Measurements from ENCODE around the gene ABLIM1. TPM values are rescaled to one million over a fixed set of nuclear protein-coding genes. Genes with fewer than 3 reads are reported as not detected.

The ABLIM1 gene
- total RNA-seq, 1 donor from 2014 or later: 39.8 TPM

DNA sequence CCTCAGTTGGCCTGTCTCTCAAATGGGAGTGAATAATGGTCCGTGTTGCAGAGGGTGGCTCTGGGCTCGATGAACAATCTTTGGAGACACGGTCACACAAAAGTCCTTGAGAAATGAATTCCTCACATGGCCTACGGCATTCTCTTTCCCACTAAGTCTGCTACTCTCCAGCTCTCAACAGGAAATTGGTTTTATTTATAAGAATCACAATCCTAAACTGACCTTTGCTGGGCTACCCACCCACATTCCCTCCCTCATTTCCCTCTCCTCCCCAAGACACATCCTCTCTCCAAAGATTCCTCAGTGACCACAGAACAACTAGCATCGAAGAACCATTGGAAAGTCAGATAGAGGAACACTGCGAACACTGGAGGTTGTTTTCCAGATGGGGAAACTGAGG, 258.5 kb downstream of the ABLIM1 start:
- Mint-ChIP-seq H3K9me3 (no peaks in the 10 kb centered on the region), H3K27me3 (ENCODE audit: insufficient read depth, low read depth) (peaks cover 16% of the 10 kb centered on the region), H3K4me1 (peaks cover 59% of the 10 kb centered on the region), H3K4me3 (no peak overlapping the region), H3K36me3 (no peaks in the 10 kb centered on the region), H3K27ac (no peak overlapping the region)
- Histone ChIP-seq H3K27me3 (peaks cover 45% of the 10 kb centered on the region), H3K4me3 (no peak overlapping the region), H3F3A (ENCODE audit: low read depth) (peaks cover 7% of the 10 kb centered on the region), H3K27ac (no peak overlapping the region), H3K79me2 (ENCODE audit: low read depth) (no peaks in the 10 kb centered on the region), H3K9me3 (ENCODE audit: low read depth) (no peaks in the 10 kb centered on the region), H2AFZ (replicated peaks) (no peak overlapping the region), H3K4me1 (peaks cover 10% of the 10 kb centered on the region), H4K20me1 (ENCODE audit: low read depth) (no peaks in the 10 kb centered on the region), H3K9ac (no peak overlapping the region), H3K4me2 (no peak overlapping the region), H3K36me3 (no peaks in the 10 kb centered on the region)
- TF ChIP-seq EZH2phosphoT487 (IDR thresholded peaks at IDR 0.05): no peak
- no peak for TF ChIP-seq CTCF (IDR thresholded peaks at IDR 0.05)
- no peak for TF ChIP-seq EZH2 (IDR thresholded peaks at IDR 0.05)
- no peak for DNase-seq (ENCODE audit: low spot score)

GRCh38 chr10:114398587-114399331, 259.3 kb downstream of the ABLIM1 start:
- Histone ChIP-seq H3K36me3 (no peaks in the 10 kb centered on the region), H3K9ac (no peak overlapping the region), H3K4me2 (no peak overlapping the region), H3K27me3 (peaks cover 37% of the 10 kb centered on the region), H4K20me1 (ENCODE audit: low read depth) (no peaks in the 10 kb centered on the region), H2AFZ (replicated peaks) (no peak overlapping the region), H3F3A (ENCODE audit: low read depth) (peaks cover 6% of the 10 kb centered on the region), H3K4me3 (no peak overlapping the region), H3K9me3 (ENCODE audit: low read depth) (no peaks in the 10 kb centered on the region), H3K79me2 (ENCODE audit: low read depth) (no peaks in the 10 kb centered on the region), H3K27ac (no peak overlapping the region), H3K4me1 (peaks cover 17% of the 10 kb centered on the region)
- H3K27me3 Mint-ChIP-seq (ENCODE audit: insufficient read depth, low read depth): peaks cover 14% of the 10 kb centered on the region
- TF ChIP-seq CTCF (IDR thresholded peaks at IDR 0.05) (no peak), EZH2 (IDR thresholded peaks at IDR 0.05) (no peak), EZH2phosphoT487 (IDR thresholded peaks at IDR 0.05) (no peak)
- peaks cover 66% of the 10 kb centered on the region for H3K4me1 Mint-ChIP-seq
- no peak overlapping the region for H3K4me3 Mint-ChIP-seq
- H3K36me3 Mint-ChIP-seq: no peaks in the 10 kb centered on the region
- DNase-seq (ENCODE audit: low spot score): no peak
- peak overlapping the region; percentile 31 for H3K27ac Mint-ChIP-seq
- H3K9me3 Mint-ChIP-seq: no peaks in the 10 kb centered on the region

DNA sequence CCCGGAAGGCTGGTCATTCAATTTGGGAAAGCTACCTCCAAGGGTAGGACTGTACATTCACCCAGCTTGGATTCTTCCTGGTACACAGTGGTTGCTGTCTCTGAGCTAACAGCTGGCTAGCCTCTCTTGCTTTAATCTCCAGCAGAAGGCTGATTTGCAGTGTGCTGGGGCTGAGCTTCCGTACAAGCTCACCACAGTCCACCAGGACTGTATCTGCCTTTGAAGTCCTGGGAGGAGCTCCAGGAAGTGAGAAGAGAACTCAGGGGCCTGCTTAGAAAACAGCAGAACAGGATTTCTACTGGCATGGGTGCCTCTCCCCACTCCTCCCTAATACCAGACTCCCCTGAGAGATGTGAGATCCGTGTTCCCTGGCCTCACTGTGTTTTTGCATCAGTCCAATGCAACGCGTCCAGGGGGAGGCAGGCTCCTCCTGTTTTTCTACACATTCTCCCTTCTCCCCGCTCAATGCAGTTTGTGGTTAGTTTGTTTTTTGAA, 260.4 kb downstream of the ABLIM1 start:
- Mint-ChIP-seq H3K27me3 (ENCODE audit: insufficient read depth, low read depth) (peaks cover 13% of the 10 kb centered on the region), H3K4me1 (peaks cover 67% of the 10 kb centered on the region), H3K36me3 (no peaks in the 10 kb centered on the region), H3K9me3 (no peaks in the 10 kb centered on the region), H3K27ac (no peak overlapping the region), H3K4me3 (no peak overlapping the region)
- Histone ChIP-seq H4K20me1 (ENCODE audit: low read depth) (no peaks in the 10 kb centered on the region), H3K79me2 (ENCODE audit: low read depth) (no peaks in the 10 kb centered on the region), H3K4me2 (no peak overlapping the region), H3K36me3 (no peaks in the 10 kb centered on the region), H3K9ac (no peak overlapping the region), H3K4me3 (no peak overlapping the region), H3K27me3 (peaks cover 26% of the 10 kb centered on the region), H3K9me3 (ENCODE audit: low read depth) (no peaks in the 10 kb centered on the region), H3K27ac (no peak overlapping the region), H3K4me1 (peaks cover 16% of the 10 kb centered on the region), H3F3A (ENCODE audit: low read depth) (no peaks in the 10 kb centered on the region), H2AFZ (replicated peaks) (no peak overlapping the region)
- DNase-seq (ENCODE audit: low spot score): no peak
- TF ChIP-seq CTCF (IDR thresholded peaks at IDR 0.05): no peak
- TF ChIP-seq EZH2phosphoT487 (IDR thresholded peaks at IDR 0.05): no peak
- no peak for TF ChIP-seq EZH2 (IDR thresholded peaks at IDR 0.05)

Measured in neural progenitor cell (in vitro differentiated cells).